ENCODE measurements around the gene PNLIPRP2. TPM values are rescaled to one million over a fixed set of nuclear protein-coding genes. Genes with fewer than 3 reads are reported as not detected.

The PNLIPRP2 gene
- total and polyA plus RNA-seq, 2 donors (not counting 1 experiment from before 2014, with no cell fraction given): not detected

DNA sequence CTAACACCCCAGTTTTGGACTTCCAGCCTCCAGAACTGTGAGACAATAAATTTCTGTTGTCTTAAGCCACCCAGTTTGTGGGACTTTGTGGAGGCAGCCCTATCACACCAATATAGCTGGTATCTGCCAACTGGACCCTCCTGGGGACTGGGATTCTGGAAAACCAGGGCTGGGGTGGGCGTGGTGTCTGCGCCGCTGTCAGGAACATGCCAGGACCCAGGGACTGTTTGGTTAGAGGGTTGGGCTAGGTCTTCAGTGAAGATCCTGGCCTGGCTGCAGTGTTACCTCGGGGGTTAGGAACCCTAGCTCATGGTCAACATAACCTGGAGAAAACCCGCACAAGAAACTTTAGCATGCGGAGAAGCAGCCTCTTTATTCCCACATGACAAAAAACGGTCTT lies 42.6 kb downstream of the PNLIPRP2 start:
- no peaks in the 10 kb centered on the region for H3K9me3 ChIP-seq (ENCODE audit: control insufficient read depth, insufficient read depth, low read depth, low read length)
- no peak overlapping the region for H3K27ac ChIP-seq (ENCODE audit: insufficient read depth, low read length)
- no peaks in the 10 kb centered on the region for H4K20me1 ChIP-seq (ENCODE audit: control insufficient read depth, extremely low read depth, insufficient read depth, low read length)
- no peak overlapping the region for H3K4me3 ChIP-seq (replicated peaks in 1 of 4; ENCODE audit: control extremely low read depth in 1 of 4, insufficient read depth in 1 of 4, low read depth in 3 of 4, low read length in 4 of 4)
- H3K4me2 ChIP-seq (ENCODE audit: extremely low read depth, insufficient read depth, low read length): no peak overlapping the region
- no peak overlapping the region for H3K9ac ChIP-seq (ENCODE audit: insufficient read depth, low read length)
- H3K36me3 ChIP-seq (ENCODE audit: control insufficient read depth, insufficient read depth, low read length): no peaks in the 10 kb centered on the region
- no peaks in the 10 kb centered on the region for H3K27me3 ChIP-seq (ENCODE audit: control insufficient read depth, insufficient read depth, low read length)
- H3K79me2 ChIP-seq (ENCODE audit: control insufficient read depth, insufficient read depth, low read length): no peaks in the 10 kb centered on the region
- H3K4me1 ChIP-seq (ENCODE audit: control insufficient read depth, extremely low read depth, insufficient read depth, low read length): no peaks in the 10 kb centered on the region
- TF ChIP-seq EZH2 (IDR thresholded peaks at IDR 0.05; ENCODE audit: low read length, missing control alignments) (no peak), CTCF (conservative IDR thresholded peaks at IDR 0.05 in 1 of 2, IDR thresholded peaks at IDR 0.05 in 1 of 2; ENCODE audit: low read depth in 1 of 2, low read length in 2 of 2) (no peak)
- DNase-seq (ENCODE audit: low read depth in 2 of 2): no peak
- H2AFZ ChIP-seq (ENCODE audit: low read length): no peak overlapping the region

DNA sequence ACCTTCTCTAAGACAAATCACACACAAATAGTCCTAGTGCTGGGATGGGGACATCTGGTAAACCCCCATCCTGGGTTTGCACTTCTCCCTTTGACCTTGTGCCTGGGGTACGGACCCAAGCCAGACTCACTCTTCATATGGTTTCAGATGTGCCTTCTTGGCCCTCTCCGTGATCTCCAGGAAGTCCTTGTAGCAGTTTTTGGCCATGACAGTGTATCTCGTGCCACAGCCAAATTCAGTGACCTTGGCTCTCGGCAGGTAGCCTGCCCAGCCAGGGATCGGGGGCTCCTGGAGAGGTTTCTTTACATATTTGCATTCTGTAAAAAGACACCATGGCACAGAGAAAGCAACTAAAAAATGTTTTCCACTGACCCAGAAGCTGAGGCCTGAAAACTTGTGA lies 43.9 kb downstream of the PNLIPRP2 start:
- H3K9me3 ChIP-seq (ENCODE audit: control insufficient read depth, insufficient read depth, low read depth, low read length): no peaks in the 10 kb centered on the region
- H3K9ac ChIP-seq (ENCODE audit: insufficient read depth, low read length): no peak overlapping the region
- H3K4me3 ChIP-seq (replicated peaks in 1 of 4; ENCODE audit: control extremely low read depth in 1 of 4, insufficient read depth in 1 of 4, low read depth in 3 of 4, low read length in 4 of 4): no peak overlapping the region
- no peak for DNase-seq (ENCODE audit: low read depth in 2 of 2)
- no peaks in the 10 kb centered on the region for H4K20me1 ChIP-seq (ENCODE audit: control insufficient read depth, extremely low read depth, insufficient read depth, low read length)
- no peaks in the 10 kb centered on the region for H3K4me1 ChIP-seq (ENCODE audit: control insufficient read depth, extremely low read depth, insufficient read depth, low read length)
- no peaks in the 10 kb centered on the region for H3K36me3 ChIP-seq (ENCODE audit: control insufficient read depth, insufficient read depth, low read length)
- no peak overlapping the region for H2AFZ ChIP-seq (ENCODE audit: low read length)
- H3K79me2 ChIP-seq (ENCODE audit: control insufficient read depth, insufficient read depth, low read length): no peaks in the 10 kb centered on the region
- no peak overlapping the region for H3K27ac ChIP-seq (ENCODE audit: insufficient read depth, low read length)
- H3K27me3 ChIP-seq (ENCODE audit: control insufficient read depth, insufficient read depth, low read length): no peaks in the 10 kb centered on the region
- no peak for TF ChIP-seq EZH2 (IDR thresholded peaks at IDR 0.05; ENCODE audit: low read length, missing control alignments)
- no peak for TF ChIP-seq CTCF (conservative IDR thresholded peaks at IDR 0.05 in 1 of 2, IDR thresholded peaks at IDR 0.05 in 1 of 2; ENCODE audit: low read depth in 1 of 2, low read length in 2 of 2)
- H3K4me2 ChIP-seq (ENCODE audit: extremely low read depth, insufficient read depth, low read length): no peak overlapping the region

DNA sequence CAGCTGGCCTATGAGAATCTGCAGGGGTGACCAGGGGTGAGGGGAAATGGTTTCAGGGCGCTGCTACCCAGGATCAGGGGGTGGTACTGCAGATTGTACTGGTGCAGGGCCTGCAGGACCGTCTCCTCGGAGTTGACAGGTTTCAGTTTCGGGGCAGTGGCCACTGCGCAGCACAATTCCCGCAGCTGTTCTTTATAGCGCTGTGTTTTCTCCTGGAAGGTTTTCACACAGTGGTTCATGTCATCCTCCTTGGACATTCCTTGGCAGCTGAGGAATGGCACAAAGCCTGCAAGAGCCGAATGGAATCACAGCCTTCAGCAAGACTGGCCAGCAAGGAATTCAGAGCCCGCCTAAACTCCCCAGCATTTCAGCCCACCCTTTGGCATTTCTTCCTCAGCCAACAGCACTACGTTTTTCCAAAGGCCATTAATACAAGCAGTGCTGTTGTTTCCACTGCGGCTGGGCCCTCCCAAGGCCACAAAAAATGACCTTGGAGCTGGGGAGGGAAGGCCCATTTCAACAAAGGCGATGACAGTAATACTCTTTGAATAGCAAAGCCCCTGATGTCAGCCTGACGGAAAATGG lies 44.9 kb downstream of the PNLIPRP2 start:
- DNase-seq (ENCODE audit: low read depth in 2 of 2): peak; percentile 2 to 62
- H3K27ac ChIP-seq (ENCODE audit: insufficient read depth, low read length): no peak overlapping the region
- TF ChIP-seq CTCF (conservative IDR thresholded peaks at IDR 0.05 in 1 of 2, IDR thresholded peaks at IDR 0.05 in 1 of 2; ENCODE audit: low read depth in 1 of 2, low read length in 2 of 2) (no peak), EZH2 (IDR thresholded peaks at IDR 0.05; ENCODE audit: low read length, missing control alignments) (no peak)
- no peaks in the 10 kb centered on the region for H4K20me1 ChIP-seq (ENCODE audit: control insufficient read depth, extremely low read depth, insufficient read depth, low read length)
- peak overlapping the region; percentile 47 for H2AFZ ChIP-seq (ENCODE audit: low read length)
- H3K27me3 ChIP-seq (ENCODE audit: control insufficient read depth, insufficient read depth, low read length): no peaks in the 10 kb centered on the region
- no peaks in the 10 kb centered on the region for H3K9me3 ChIP-seq (ENCODE audit: control insufficient read depth, insufficient read depth, low read depth, low read length)
- no peak overlapping the region for H3K9ac ChIP-seq (ENCODE audit: insufficient read depth, low read length)
- H3K79me2 ChIP-seq (ENCODE audit: control insufficient read depth, insufficient read depth, low read length): no peaks in the 10 kb centered on the region
- peak overlapping the region in 3 of 4 experiments; percentile 17 to 40 (median 36) for H3K4me3 ChIP-seq (replicated peaks in 1 of 4; ENCODE audit: control extremely low read depth in 1 of 4, insufficient read depth in 1 of 4, low read depth in 3 of 4, low read length in 4 of 4)
- no peaks in the 10 kb centered on the region for H3K36me3 ChIP-seq (ENCODE audit: control insufficient read depth, insufficient read depth, low read length)
- H3K4me2 ChIP-seq (ENCODE audit: extremely low read depth, insufficient read depth, low read length): peak overlapping the region; percentile 82
- no peaks in the 10 kb centered on the region for H3K4me1 ChIP-seq (ENCODE audit: control insufficient read depth, extremely low read depth, insufficient read depth, low read length)

Measured in fibroblast of lung (primary cell).